NB4 (cell line): ENCODE data around the gene NCOA3.
"Not testable (repeated sequence)": the region's sequence is repeated elsewhere in the genome, so short reads cannot be mapped to it uniquely, and the experiment has no call there.

ENCODE experiments used
- DNase-seq: peaks from one replicate; pipeline ENCODE4 v3.0.0; 2010; ENCODE audit warnings: low read depth
- H3K4me3 ChIP-seq: one replicate; pipeline ENCODE4 v1.5.1; 2011; ENCODE audit warnings: mild to moderate bottlenecking, low read depth, low read length, moderate library complexity
- MYC ChIP-seq: IDR thresholded peaks from 2 replicates; pipeline ENCODE4 v1.6.1; 2011; ENCODE audit warnings: low read depth, low read length
- POLR2A ChIP-seq: IDR thresholded peaks from 2 replicates; pipeline ENCODE4 v1.6.1; 2011; ENCODE audit warnings: mild to moderate bottlenecking; ENCODE audit not compliant: insufficient read length; ENCODE audit errors: extremely low read depth
- TF ChIP-seq, protein P1 (sequence below): IDR thresholded peaks from 2 replicates; pipeline ENCODE4 v1.6.1; 2011; ENCODE audit warnings: low read depth, low read length
- TF ChIP-seq, protein P2 (sequence below): IDR thresholded peaks from one replicate; pipeline ENCODE4 v1.5.1; 2012; ENCODE audit warnings: low read depth, low read length

NCOA3 gene

DNA sequence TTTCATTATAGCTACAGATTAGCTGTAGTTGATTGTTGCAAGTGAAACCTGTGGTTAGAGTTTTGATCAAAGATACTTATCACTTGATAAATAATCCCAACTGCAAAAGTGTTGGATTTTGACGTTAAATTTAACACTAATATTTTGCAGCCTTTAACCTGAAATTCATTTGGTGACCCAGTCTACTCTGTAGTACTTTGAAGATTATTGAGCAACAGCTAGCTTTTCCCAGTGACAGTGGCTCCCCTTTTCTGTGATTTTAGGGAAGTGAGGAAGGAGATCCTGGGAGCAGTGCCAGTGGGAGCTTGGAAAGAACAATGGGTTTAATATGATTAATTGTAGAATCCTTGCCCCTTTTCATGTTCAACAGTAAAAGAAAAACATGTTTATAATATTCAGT, 76.9 kb downstream of the NCOA3 start:
- no peak for DNase-seq

DNA sequence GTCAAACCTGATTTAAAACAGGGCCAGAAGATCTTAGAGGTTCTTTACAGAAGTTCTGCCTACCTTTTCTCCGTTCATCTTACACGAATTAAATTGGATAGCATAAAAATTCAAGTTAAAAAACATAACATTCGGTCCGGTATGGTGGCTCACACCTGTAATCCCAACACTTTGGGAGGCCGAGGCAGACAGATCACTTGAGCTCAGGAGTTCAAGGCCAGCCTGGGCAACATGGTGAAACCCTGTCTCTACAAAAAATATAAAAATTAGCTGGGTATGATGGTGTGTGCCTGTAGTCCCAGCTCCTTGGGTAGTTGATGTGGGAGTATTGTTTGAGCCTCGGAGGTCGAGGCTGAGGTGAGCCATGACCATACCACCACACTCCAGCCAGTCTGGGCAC, 79.0 kb downstream of the NCOA3 start:
- not testable (repeated sequence) for DNase-seq, H3K4me3 ChIP-seq

More for the DNA sequence above, 76.9 kb downstream of the NCOA3 start:
- no peak overlapping the region for H3K4me3 ChIP-seq
- TF ChIP-seq, protein P1, sequence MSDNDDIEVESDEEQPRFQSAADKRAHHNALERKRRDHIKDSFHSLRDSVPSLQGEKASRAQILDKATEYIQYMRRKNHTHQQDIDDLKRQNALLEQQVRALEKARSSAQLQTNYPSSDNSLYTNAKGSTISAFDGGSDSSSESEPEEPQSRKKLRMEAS, result no peak
- TF ChIP-seq, protein P2, sequence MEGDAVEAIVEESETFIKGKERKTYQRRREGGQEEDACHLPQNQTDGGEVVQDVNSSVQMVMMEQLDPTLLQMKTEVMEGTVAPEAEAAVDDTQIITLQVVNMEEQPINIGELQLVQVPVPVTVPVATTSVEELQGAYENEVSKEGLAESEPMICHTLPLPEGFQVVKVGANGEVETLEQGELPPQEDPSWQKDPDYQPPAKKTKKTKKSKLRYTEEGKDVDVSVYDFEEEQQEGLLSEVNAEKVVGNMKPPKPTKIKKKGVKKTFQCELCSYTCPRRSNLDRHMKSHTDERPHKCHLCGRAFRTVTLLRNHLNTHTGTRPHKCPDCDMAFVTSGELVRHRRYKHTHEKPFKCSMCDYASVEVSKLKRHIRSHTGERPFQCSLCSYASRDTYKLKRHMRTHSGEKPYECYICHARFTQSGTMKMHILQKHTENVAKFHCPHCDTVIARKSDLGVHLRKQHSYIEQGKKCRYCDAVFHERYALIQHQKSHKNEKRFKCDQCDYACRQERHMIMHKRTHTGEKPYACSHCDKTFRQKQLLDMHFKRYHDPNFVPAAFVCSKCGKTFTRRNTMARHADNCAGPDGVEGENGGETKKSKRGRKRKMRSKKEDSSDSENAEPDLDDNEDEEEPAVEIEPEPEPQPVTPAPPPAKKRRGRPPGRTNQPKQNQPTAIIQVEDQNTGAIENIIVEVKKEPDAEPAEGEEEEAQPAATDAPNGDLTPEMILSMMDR, result no peak
- TF ChIP-seq MYC (no peak), POLR2A (no peak)

DNA sequence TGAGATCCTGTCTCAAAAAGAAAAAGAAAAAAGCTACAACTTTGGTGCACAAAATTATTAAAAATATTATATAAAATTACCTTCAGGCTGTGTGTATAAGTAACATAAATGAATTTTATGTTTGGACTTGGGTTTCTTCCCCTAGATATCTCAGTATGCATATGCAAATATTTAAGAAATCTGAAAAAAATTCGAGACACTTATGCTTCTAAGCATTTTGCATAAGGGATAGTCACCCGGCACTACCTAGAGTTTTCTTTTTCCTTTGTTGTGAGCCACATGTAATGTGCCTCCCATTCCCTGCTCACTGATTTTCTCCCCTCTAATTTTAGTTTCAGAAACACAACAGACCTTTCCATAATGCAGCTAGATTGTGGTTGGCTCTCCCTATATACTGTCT, 79.4 kb downstream of the NCOA3 start:
- TF ChIP-seq, protein P1, result no peak
- TF ChIP-seq, protein P2, result no peak
- TF ChIP-seq MYC (no peak), POLR2A (no peak)
- no peak overlapping the region for H3K4me3 ChIP-seq
- no peak for DNase-seq

DNA sequence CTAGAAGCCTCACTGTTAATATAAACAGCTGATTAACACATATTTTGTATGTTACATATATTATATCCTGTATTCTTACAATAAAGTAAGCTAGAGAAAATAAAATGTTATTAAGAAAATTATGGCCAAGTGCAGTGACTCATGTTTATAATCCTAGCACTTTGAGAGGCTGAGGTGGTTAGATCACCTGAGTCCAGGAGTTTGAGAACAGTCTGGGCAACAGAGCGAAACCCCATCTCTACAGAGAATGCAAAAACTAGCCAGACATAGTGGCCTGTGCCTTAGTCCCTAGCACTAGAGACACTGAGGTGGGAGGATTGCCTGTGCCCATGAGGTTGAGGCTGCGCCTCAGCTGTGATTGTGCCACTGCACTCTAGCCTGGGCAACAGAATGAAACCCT, 81.9 kb downstream of the NCOA3 start:
- no peak for DNase-seq
- TF ChIP-seq, protein P1, result no peak
- TF ChIP-seq MYC, result no peak
- TF ChIP-seq, protein P2, result no peak
- no peak for TF ChIP-seq POLR2A
- no peak overlapping the region for H3K4me3 ChIP-seq

DNA sequence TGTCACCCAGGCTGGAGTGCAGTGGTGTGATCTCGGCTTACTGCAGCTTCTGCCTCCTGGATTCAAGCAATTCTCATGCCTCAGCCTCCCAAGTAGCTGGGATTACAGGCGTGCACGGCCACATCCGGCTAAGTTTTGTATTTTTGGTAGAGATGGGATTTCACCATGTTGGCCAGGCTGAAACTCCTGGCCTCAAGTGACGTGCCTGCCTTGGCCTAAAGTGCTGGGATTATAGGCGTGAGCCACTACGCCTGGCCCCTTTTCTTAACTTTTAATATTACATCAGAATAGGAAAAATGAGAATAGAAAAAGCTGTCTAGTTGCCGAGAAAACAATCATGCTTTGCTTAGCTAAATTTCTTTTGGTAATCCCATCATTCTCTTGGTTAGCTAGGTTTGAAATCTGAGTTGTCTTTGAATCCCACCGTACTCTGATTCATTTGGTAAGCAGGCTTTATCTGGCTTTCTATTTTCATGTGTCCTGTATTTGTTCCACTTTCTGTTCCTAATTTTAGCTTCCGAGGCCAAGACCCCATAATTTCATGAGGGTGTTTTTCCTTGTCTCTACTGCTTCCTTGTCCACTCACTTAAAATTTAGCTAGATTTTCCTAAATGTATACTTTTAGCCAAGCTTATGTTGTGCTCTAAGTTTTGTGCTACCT, 83.5 kb downstream of the NCOA3 start:
- H3K4me3 ChIP-seq, result no peak overlapping the region
- DNase-seq, result no peak
- TF ChIP-seq, protein P1, result no peak
- TF ChIP-seq MYC (no peak), POLR2A (no peak)
- TF ChIP-seq, protein P2, result no peak

DNA sequence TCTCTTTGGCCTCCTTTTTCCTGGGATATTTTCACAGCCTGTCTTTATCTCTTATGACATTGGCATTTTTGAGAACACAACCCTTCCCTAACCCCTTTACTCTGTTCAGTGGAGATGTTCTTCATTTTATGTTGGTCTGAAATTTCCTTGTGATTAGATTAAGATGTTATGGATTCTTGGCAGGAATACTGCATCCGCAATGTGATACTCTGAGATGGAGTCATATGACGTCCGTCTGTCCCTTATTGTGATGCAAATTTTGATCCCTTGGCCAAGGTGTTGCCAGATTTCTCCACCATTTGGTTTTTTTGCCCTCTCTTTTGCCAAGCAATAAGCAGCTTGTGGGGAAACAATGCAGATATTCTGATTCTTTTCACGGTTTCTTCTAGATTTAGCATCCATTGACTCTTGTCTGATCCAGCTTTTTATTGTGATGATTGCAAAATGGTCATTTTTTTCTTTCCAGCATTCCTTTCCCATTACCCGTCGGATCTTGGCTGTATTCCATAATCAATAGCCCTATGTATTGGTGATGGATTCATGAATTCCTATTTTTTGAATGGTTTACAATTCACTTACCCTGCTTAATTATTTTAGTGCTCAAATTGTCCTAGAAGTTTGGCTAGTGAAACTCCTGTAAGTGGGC, 85.1 kb downstream of the NCOA3 start:
- no peak for DNase-seq
- no peak overlapping the region for H3K4me3 ChIP-seq
- TF ChIP-seq, protein P2, result no peak
- no peak for TF ChIP-seq POLR2A
- TF ChIP-seq, protein P1, result no peak
- no peak for TF ChIP-seq MYC
